ENCODE results near the gene OR6A2.
A peak's percentile ranks its signal among the peaks of the same experiment; 100 is the strongest.

Gene OR6A2

DNA sequence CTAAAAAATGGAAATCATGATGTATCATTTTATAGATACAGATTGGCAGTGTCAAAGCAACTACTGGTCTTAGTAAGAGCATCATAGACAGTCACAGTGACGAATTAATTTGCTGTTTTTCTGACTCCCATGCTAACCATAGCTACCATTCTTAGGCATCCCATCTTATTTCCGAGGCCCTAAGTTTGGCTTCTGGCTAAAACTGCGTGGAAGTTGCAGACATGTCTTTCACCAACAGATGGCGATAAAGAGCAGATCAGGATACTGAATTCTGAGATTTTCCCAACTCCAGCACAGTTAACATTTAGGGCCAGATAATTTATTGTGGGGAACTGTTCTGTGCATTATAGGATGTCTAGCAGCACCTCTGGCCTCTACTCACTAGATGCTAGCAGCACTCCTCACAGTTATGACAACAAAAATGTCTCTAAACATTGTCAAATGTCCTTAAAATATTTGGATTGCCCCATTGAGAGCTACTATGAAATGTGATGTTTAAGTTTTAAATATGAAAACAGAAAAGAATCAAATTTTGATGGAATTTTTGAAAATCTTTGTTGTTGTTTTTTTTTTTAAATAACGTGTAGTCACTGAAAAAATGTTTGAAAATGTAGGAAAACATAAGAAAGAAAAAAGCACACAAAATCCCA lies 44.1 kb downstream of the OR6A2 start:
- TF ChIP-seq, protein P1, sequence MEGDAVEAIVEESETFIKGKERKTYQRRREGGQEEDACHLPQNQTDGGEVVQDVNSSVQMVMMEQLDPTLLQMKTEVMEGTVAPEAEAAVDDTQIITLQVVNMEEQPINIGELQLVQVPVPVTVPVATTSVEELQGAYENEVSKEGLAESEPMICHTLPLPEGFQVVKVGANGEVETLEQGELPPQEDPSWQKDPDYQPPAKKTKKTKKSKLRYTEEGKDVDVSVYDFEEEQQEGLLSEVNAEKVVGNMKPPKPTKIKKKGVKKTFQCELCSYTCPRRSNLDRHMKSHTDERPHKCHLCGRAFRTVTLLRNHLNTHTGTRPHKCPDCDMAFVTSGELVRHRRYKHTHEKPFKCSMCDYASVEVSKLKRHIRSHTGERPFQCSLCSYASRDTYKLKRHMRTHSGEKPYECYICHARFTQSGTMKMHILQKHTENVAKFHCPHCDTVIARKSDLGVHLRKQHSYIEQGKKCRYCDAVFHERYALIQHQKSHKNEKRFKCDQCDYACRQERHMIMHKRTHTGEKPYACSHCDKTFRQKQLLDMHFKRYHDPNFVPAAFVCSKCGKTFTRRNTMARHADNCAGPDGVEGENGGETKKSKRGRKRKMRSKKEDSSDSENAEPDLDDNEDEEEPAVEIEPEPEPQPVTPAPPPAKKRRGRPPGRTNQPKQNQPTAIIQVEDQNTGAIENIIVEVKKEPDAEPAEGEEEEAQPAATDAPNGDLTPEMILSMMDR (IDR thresholded peaks at IDR 0.05): peak; percentile 91

DNA sequence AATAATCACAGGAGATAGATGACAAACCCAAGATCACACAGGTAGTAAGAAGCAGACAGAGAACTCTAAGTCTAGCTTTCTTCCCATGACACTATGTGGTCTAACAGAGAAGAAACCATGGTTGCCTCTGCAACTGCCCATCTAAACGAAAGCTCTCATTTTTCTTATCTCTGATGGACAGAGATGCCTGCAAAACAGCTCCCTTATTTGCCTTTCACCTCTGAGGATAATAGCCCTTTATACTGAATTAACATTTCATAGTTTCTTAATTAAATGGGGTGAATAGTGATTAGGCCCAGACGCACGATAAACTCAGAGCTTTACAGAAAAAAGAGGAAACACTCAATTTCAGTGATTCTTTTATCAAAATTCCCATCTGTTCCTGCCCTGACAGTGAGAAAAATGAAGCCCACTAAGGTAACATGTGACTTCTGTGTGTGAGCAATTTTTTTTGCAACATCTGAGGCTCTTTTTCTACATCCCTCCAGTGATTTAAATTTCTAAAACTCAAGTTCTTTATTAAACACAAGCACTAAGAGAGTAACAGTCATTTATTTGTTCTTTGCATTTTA lies 52.3 kb downstream of the OR6A2 start:
- TF ChIP-seq, protein P1 (IDR thresholded peaks at IDR 0.05): no peak

DNA sequence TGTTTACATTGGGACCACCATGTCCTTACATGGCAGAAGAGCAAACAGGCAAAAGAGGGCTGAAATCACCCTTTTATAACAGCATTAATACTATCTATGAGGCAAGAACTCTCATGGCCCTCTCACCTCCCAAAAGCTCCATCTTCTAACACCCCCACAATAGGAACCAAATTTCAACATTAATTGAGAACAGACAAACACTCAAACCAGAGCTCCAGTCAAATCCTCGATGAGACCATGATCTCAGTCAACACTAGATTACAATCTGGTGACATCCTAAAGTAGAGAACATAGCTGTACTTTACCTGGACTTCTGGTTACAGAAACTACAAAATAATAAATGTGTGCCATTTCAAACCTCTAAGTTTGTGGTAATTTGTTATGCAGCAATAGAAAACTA lies 52.9 kb downstream of the OR6A2 start:
- TF ChIP-seq, protein P1 (IDR thresholded peaks at IDR 0.05): no peak

DNA sequence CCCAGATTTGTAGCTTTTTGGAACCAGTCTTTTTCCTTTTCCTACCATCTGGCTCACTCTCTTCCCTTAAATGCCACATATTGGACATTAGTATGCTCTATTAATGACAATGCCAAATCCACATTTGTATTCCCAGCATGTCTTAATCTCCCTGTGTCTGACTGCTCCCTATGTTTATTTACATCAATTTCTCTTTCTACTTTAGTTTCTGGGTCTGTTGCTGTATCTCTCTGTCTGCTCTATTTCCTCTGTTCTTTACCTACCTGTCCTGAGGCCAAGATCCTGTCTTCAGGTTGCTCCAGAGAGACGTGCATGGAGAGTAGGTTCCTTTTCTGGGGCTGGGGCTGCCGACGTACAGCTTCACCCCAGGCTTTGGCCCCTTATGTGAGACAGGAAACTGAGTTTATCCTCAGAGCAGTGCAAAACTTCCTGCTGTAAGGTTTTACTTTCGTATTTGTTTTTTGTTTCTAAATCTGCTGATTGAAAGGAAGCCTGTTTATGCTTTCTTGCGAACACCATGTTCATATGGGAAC lies 53.3 kb downstream of the OR6A2 start:
- TF ChIP-seq, protein P1 (IDR thresholded peaks at IDR 0.05): no peak

DNA sequence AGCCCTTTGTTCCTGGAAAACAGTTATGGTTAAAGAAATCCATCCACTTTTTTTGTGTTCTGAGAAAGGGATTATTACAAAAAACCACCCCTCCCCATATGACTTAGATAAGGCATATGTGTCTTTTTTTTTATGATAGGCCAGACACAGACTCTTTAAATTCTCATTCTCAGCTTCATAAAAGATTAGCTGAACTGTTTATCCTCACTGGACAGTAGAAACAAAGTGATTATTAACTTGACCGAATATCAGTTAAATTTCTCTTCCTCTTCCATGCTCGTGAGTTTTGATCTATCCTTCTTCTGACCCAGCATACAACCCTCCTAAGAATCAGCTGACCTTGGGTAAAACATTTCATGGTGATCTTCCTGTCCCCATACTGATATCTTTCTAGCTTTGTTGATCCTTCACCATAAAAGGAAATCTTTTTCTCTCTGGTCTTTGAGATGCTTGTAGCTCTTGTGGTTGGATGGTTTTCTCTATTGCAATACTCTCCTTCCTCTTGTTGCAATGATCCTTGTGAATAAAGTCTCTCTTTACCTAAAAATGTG lies 53.9 kb downstream of the OR6A2 start:
- TF ChIP-seq, protein P1 (IDR thresholded peaks at IDR 0.05): no peak

DNA sequence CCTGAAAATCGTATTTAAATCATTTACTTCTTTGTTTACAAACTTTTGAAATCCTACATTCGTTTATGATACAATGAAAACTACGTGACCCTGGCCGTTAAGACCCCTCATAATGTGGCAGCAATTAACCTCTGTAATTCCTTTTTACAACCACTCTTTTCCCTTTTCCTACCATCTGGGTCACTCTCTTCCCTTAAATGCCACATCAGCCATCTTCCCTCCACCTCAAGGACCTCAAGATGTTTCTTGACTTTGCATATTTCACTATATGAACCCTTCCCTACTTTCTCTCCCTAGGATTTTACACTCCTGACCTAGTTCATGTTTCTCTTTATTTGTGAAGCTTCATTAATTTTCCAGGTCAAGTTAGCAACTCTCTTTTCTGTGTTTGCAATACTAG lies 54.5 kb downstream of the OR6A2 start:
- TF ChIP-seq, protein P1 (IDR thresholded peaks at IDR 0.05): no peak

DNA sequence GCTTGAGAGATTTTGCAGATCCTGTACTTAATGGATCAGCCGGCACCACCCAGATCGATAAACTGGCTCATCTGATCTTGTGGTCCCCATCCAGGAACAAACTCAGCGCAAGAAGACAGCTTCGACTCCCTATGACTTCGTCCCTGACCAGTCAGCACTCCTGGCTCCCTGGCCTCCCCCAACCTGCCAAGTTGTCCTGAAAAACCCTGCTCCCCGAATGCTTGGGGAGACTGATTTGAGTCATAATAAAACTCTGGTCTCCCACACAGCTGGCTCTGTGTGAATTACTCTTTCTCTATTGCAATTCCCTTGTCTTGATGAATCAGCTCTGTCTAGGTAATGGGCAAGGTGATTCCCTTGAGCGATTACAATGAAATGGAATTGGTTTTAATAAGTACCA lies 57.2 kb downstream of the OR6A2 start:
- TF ChIP-seq, protein P1 (IDR thresholded peaks at IDR 0.05): no peak
